Skeletal muscle satellite cell (primary cell): ENCODE results near the gene MRC1. TPM values are rescaled to one million over a fixed set of nuclear protein-coding genes. Genes with fewer than 3 reads are reported as not detected.
A peak's percentile ranks its signal among the peaks of the same experiment; 100 is the strongest.

Experiments used
- H3K27me3 ChIP-seq: 2 replicates; pipeline ENCODE4 v1.7.0; 2013; ENCODE audit warnings: low read length; ENCODE audit not compliant: control insufficient read depth, insufficient read depth
- H3K36me3 ChIP-seq: 2 replicates; pipeline ENCODE4 v1.7.0; 2013; ENCODE audit warnings: mild to moderate bottlenecking, control low read depth, low read length; ENCODE audit not compliant: insufficient read depth
- H3K4me1 ChIP-seq: 2 replicates; pipeline ENCODE4 v1.7.0; 2013; ENCODE audit warnings: low read length; ENCODE audit not compliant: control insufficient read depth, insufficient read depth
- H3K4me2 ChIP-seq: 2 replicates; pipeline ENCODE4 v1.7.0; 2013; ENCODE audit warnings: mild to moderate bottlenecking, low read length
- H3K4me3 ChIP-seq: 2 replicates; pipeline ENCODE4 v1.7.0; 2013; ENCODE audit warnings: low read length
- H3K9ac ChIP-seq: 2 replicates; pipeline ENCODE4 v1.7.0; 2013; ENCODE audit warnings: mild to moderate bottlenecking, low read depth, low read length, moderate library complexity
- H3K9me3 ChIP-seq: replicated peaks from 2 replicates; pipeline ENCODE4 v1.7.0; 2013; ENCODE audit warnings: mild to moderate bottlenecking, control low read depth, low read length
- total RNA-seq: library from RNA; depleted of rRNA; stranded (reverse); fragments of >200 nt; gene quantifications from 2 replicates; pipeline ENCODE4 v1.2.3, GENCODE V29; 2012; rRNA removed

MRC1 gene
- under 0.01 TPM in 2 replicates for total RNA-seq

GRCh38 chr10:17808971-17809841 lies at the start of gene MRC1:
TSS of gene MRC1 (plus strand) at chr10:17809348. CDS start at chr10:17809466, 118 bp downstream.
- H3K9me3 ChIP-seq: no peaks in the 10 kb centered on the region
- no peaks in the 10 kb centered on the region for H3K27me3 ChIP-seq
- H3K4me1 ChIP-seq: peaks cover 4% of the 10 kb centered on the region
- H3K9ac ChIP-seq: no peak within 1 kb of the TSS
- H3K4me3 ChIP-seq: no peak within 1 kb of the TSS
- H3K4me2 ChIP-seq: no peak within 1 kb of the TSS
- no peaks in the 10 kb centered on the region for H3K36me3 ChIP-seq

GRCh38 chr10:17764142-17764541 lies 45.0 kb upstream of the MRC1 start:
- Histone ChIP-seq H3K27me3 (no peaks in the 10 kb centered on the region), H3K9me3 (no peaks in the 10 kb centered on the region), H3K9ac (no peak overlapping the region), H3K36me3 (no peaks in the 10 kb centered on the region), H3K4me3 (no peak overlapping the region), H3K4me2 (no peak overlapping the region), H3K4me1 (peaks cover 8% of the 10 kb centered on the region)

GRCh38 chr10:17765602-17766001 lies 43.5 kb upstream of the MRC1 start:
- Histone ChIP-seq H3K36me3 (no peaks in the 10 kb centered on the region), H3K9ac (no peak overlapping the region), H3K4me3 (no peak overlapping the region), H3K9me3 (no peaks in the 10 kb centered on the region), H3K4me1 (peaks cover 11% of the 10 kb centered on the region), H3K4me2 (no peak overlapping the region), H3K27me3 (no peaks in the 10 kb centered on the region)

- Histone ChIP-seq H3K27me3 (no peaks in the 10 kb centered on the region), H3K4me2 (no peak overlapping the region), H3K9me3 (no peaks in the 10 kb centered on the region), H3K36me3 (no peaks in the 10 kb centered on the region), H3K9ac (no peak overlapping the region), H3K4me1 (peaks cover 11% of the 10 kb centered on the region), H3K4me3 (no peak overlapping the region)
Measured at GRCh38 chr10:17766731-17767130, 42.4 kb upstream of the MRC1 start.

- Histone ChIP-seq H3K4me3 (no peak overlapping the region), H3K27me3 (no peaks in the 10 kb centered on the region), H3K9ac (no peak overlapping the region)
Measured at GRCh38 chr10:17768496-17768895, 40.7 kb upstream of the MRC1 start.

DNA sequence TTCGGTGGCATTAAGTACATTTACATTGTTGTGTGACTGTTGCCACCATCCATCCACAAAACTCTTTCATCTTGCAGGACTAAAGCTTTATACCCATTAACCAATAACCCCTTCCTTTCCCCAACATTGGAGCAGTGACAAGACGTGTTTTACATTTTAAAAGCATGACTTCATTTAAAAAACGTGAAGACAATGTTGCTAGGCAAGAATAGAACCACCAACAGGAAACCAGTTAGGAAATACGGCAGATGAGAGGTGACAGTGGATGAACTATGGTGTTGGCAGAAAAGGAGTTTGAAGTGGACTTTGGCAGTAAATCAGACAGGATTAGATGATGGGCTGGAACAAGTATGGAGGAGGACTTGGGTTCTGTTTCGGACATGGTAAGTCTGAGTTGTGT lies 40.2 kb upstream of the MRC1 start:
- H3K36me3 ChIP-seq: no peaks in the 10 kb centered on the region
- H3K27me3 ChIP-seq: no peaks in the 10 kb centered on the region
- H3K9ac ChIP-seq: no peak overlapping the region
- no peak overlapping the region for H3K4me2 ChIP-seq
- no peaks in the 10 kb centered on the region for H3K9me3 ChIP-seq
- peaks cover 11% of the 10 kb centered on the region for H3K4me1 ChIP-seq
- no peak overlapping the region for H3K4me3 ChIP-seq

More at GRCh38 chr10:17768496-17768895, 40.7 kb upstream of the MRC1 start:
- Histone ChIP-seq H3K4me2 (no peak overlapping the region), H3K9me3 (no peaks in the 10 kb centered on the region), H3K36me3 (no peaks in the 10 kb centered on the region), H3K4me1 (peaks cover 11% of the 10 kb centered on the region)

DNA sequence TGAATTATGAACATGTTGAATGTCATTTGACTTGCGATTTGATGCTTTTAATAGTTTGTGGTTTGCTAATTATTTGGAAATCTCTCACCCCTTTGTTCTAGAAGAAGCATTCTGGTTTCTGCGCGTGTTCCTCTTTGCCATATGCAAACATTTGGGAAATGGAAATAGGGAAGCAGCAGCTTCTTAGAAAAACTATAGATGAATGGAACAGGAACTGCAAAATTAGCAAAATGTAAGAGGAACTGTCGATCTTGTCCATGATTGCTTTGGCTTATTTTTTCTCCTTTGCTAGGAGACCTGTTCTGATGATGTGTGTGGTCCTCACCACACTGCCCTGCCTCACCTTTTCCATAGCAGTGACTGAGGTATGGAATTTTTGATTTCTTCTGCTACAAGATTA lies 38.1 kb upstream of the MRC1 start:
- peaks cover 11% of the 10 kb centered on the region for H3K4me1 ChIP-seq
- H3K4me3 ChIP-seq: no peak overlapping the region
- no peaks in the 10 kb centered on the region for H3K36me3 ChIP-seq
- no peaks in the 10 kb centered on the region for H3K9me3 ChIP-seq
- no peak overlapping the region for H3K4me2 ChIP-seq
- no peaks in the 10 kb centered on the region for H3K27me3 ChIP-seq
- H3K9ac ChIP-seq: no peak overlapping the region

GRCh38 chr10:17779784-17780183 lies 29.4 kb upstream of the MRC1 start:
- Histone ChIP-seq H3K9me3 (no peaks in the 10 kb centered on the region), H3K27me3 (no peaks in the 10 kb centered on the region), H3K4me2 (no peak overlapping the region), H3K4me3 (no peak overlapping the region), H3K9ac (no peak overlapping the region), H3K36me3 (no peaks in the 10 kb centered on the region), H3K4me1 (peaks cover 21% of the 10 kb centered on the region)

- Histone ChIP-seq H3K4me2 (no peak overlapping the region), H3K36me3 (no peaks in the 10 kb centered on the region), H3K27me3 (no peaks in the 10 kb centered on the region), H3K9ac (no peak overlapping the region), H3K4me3 (no peak overlapping the region), H3K9me3 (no peaks in the 10 kb centered on the region), H3K4me1 (peaks cover 31% of the 10 kb centered on the region)
Measured at GRCh38 chr10:17780727-17781126, 28.4 kb upstream of the MRC1 start.

- Histone ChIP-seq H3K36me3 (no peaks in the 10 kb centered on the region), H3K4me1 (peaks cover 42% of the 10 kb centered on the region), H3K4me3 (no peak overlapping the region), H3K4me2 (no peak overlapping the region), H3K27me3 (no peaks in the 10 kb centered on the region), H3K9ac (no peak overlapping the region), H3K9me3 (no peaks in the 10 kb centered on the region)
Measured at GRCh38 chr10:17781856-17782255, 27.3 kb upstream of the MRC1 start.

DNA sequence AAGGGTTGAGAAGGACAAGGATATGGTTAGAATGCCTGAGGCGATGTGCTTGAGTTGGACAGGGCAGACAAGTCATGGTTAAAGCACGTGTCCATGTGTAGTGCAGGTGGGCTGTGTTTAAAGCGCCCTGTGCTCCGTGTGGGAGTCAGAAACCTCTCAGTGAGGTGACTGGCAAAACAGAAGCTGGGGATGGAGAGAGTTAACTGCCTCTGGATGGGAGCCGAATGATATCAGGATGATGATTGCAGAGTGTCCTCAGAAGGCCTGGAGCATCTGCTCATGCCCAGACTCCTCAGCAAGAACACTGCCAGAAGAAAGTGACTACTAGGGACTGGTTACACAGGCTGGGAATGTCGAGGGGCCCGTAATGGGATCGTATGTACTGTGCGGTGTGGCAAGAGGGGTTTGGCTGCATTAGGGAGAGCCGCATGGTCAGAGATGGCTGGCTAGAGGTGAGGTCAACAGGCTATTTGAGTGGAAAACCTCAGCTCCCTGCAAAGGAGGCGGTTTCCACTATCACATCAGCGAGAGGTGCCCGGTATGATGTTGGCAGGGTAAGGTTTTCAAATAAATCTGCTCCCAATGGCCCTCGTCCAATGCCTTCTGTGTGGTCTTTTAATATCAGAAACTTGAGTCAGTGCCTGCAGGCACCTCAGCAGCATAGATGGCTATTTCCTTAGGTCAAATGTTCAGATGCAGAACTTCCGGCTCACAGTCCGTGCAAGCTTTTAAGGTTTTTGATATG lies 26.1 kb upstream of the MRC1 start:
- Histone ChIP-seq H3K4me3 (peak overlapping the region; percentile 31), H3K27me3 (no peaks in the 10 kb centered on the region), H3K36me3 (no peaks in the 10 kb centered on the region), H3K9ac (no peak overlapping the region), H3K9me3 (no peaks in the 10 kb centered on the region), H3K4me2 (peak overlapping the region; percentile 50), H3K4me1 (peaks cover 49% of the 10 kb centered on the region)
